Heart left ventricle (tissue), 13 donors: ENCODE results near the gene GET3.

Experiments
- POLR2A ChIP-seq, 2 donors: fragments of 450-650 bp; IDR thresholded peaks; one replicate each; pipeline ENCODE4 v1.6.1; 2017; ENCODE audit warnings: antibody characterized with exemption in 2 of 2, mild to moderate bottlenecking in 2 of 2, moderate library complexity in 2 of 2
- TF ChIP-seq, protein P1 (sequence below), 12 donors: fragments of 200-600 bp; sonication (generic) in 4 of 12; IDR thresholded peaks; one replicate each; pipeline versions ENCODE4 v1.5.0 to v1.8.0; 2018 to 2022; ENCODE audit warnings: antibody characterized with exemption in 12 of 12, mild to moderate bottlenecking in 5 of 12
- donor health status: ischemic (EF 13 %, LVEDD 7.1; RV severe dilation, severe dysfunction).
- donor health status: DM: no; HTN: yes; CAD: no.
- donor health status: DM: no; HTN: no; CAD: no.
- donor health status: ischemic (EF 25% LVEDD 6.9; RV normal size, moderate dysfunction).
- donor health status: ischemic (EF 25% LVEDD 5.7; RV mildly dilated, moderate dysfunction).
- donor health status: ischemic (EF 35%, LVEDD 5.7; RV mildly dilated, moderate dysfunction).
- donor health status: nonischemic (EF 11% LVEDD 7.7; RV severe dilation, severe dysfunction).
- donor health status: DM: yes; HTN: yes; CAD: no.
- donor health status: PGD.
- donor health status: ischemic (EF 29% LVEDD 5.4; RV normal size, mild dysfunction).
- donor health status: nonischemic (EF 23%, LVEDD 6.1; RV moderate dilation, normal function).

DNA sequence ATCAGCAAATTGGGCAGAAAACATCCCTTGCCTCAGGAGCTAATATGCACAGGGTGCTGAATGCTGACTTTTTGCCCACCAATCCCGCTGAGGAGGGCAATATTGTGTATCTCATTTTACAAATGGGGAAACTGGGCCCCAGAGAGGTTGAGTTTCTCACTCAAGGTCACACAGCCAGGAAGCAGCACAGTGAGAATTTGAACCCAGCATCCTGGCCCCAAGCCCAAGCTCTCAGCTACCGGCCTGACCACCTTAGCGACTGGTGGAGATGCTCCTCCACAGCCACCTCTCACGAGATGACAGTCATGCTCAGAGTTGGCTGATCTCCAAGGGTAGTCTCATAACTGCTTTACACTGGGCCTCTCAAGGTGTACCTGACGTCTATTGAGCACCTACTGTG lies 44.3 kb upstream of the GET3 start:
- TF ChIP-seq, protein P1, sequence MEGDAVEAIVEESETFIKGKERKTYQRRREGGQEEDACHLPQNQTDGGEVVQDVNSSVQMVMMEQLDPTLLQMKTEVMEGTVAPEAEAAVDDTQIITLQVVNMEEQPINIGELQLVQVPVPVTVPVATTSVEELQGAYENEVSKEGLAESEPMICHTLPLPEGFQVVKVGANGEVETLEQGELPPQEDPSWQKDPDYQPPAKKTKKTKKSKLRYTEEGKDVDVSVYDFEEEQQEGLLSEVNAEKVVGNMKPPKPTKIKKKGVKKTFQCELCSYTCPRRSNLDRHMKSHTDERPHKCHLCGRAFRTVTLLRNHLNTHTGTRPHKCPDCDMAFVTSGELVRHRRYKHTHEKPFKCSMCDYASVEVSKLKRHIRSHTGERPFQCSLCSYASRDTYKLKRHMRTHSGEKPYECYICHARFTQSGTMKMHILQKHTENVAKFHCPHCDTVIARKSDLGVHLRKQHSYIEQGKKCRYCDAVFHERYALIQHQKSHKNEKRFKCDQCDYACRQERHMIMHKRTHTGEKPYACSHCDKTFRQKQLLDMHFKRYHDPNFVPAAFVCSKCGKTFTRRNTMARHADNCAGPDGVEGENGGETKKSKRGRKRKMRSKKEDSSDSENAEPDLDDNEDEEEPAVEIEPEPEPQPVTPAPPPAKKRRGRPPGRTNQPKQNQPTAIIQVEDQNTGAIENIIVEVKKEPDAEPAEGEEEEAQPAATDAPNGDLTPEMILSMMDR (IDR thresholded peaks at IDR 0.05) = no peak
- no peak for TF ChIP-seq POLR2A (IDR thresholded peaks at IDR 0.05)
